GM13977 (cell line): ENCODE data around the gene C2CD4B.

Experiments used
- DNase-seq: peaks from one replicate; pipeline ENCODE4 v3.0.0; 2012; ENCODE audit warnings: low spot score
- CTCF ChIP-seq: IDR thresholded peaks from 2 replicates; pipeline ENCODE4 v1.5.1; 2012; ENCODE audit warnings: mild to moderate bottlenecking, control low read depth; ENCODE audit not compliant: insufficient read depth; ENCODE audit errors: extremely low read depth, missing control alignments
- in situ Hi-C: fragments of 300-500 bp; cut with MboI; formaldehyde crosslinking; loops from one replicate; pipeline ENCODE4 v1.12.0; 2022; ENCODE audit warnings: low sequenced_read_pairs, low pct_unique_long_range_greater_than_20kb, mixed read lengths, inconsistent platforms; ENCODE audit not compliant: unreplicated experiment

C2CD4B gene

GRCh38 chr15:62173215-62173614 lies 8.1 kb upstream of the C2CD4B start:
- TF ChIP-seq CTCF, result no peak
- DNase-seq, result no peak
- in situ Hi-C loops, result no loop called here

DNA sequence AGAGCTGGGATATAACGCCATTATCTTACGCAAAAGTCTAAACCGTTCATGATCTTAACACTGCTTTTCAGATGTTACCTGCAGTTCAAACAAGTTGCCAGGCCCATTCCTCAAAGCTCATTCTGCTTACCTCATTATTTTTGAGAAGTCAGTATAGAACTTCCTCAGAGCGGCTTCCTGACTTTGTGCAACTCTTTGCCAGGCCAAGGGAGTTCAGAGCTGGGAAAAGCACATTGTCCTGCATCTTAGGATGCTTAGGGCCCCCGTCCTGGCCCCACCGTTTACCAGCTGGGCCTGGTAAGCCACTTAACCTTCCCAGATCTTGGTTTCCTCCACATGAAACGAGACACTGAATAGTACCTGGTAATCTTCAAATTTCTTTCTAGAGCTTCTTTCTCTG lies 6.8 kb upstream of the C2CD4B start:
- DNase-seq, result no peak
- no peak for TF ChIP-seq CTCF
- in situ Hi-C loops, result no loop called here

- no peak for DNase-seq
- no peak for TF ChIP-seq CTCF
- in situ Hi-C loops, result no loop called here
Observed at GRCh38 chr15:62165793-62166375, 799 bp upstream of the C2CD4B start.

DNA sequence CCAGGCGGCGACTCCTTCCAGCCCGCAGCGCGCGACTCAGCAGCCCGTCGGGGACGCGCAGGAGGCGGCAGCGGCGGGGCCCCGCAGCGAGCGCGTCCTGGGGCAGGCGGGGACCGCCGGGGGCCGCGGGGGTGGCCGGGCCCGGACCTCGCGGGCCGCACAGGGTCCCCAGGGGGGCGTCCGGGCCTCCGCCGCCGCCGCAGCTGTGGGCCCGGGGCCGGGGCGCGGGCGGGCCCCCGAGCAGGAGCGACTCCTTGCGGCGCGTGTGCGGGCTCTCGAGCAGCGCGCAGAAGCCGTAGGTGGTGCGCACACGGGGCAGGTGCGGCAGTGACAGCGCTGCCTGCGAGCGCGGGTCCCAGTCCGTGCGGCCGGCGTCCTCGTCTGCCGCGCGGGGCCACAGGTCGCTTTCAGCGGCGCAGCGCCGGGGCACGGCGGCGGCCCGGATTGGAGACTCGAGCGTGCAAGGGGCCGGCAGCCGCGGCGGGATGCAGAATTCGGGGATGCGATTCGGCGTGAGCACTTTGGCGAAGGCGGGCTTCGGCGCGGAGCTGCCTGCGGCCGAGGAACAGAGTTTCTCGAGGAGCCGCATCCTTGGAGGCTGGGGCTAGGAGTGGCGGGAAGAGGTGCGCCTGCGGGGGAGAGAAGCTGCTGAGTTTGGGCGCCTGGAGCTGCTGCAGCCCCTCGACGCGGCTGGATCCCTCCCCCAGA lies 535 bp downstream of the C2CD4B start:
- in situ Hi-C loops, result no loop called here
- no peak for DNase-seq
- no peak for TF ChIP-seq CTCF

DNA sequence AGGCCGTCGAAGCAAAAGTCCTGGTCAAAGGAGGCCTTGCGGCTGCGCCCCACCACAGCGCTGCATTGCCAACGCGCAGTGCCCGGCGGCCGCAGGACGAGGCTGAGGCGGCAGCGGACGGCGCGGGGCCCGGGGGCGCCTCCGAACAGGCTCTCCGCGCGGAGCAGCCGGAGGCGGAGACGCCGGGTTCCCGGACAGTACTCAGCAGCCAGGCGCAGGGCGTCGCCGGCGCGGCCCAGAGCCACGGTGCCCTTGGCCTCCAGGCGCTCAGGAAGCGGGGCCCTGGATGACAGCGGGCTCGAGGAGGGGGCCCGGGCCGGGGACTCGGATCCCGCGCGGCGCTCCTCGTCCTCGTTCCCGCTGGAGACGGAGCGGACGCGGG lies 1.1 kb downstream of the C2CD4B start:
- in situ Hi-C loops, result no loop called here
- no peak for DNase-seq
- TF ChIP-seq CTCF, result no peak

DNA sequence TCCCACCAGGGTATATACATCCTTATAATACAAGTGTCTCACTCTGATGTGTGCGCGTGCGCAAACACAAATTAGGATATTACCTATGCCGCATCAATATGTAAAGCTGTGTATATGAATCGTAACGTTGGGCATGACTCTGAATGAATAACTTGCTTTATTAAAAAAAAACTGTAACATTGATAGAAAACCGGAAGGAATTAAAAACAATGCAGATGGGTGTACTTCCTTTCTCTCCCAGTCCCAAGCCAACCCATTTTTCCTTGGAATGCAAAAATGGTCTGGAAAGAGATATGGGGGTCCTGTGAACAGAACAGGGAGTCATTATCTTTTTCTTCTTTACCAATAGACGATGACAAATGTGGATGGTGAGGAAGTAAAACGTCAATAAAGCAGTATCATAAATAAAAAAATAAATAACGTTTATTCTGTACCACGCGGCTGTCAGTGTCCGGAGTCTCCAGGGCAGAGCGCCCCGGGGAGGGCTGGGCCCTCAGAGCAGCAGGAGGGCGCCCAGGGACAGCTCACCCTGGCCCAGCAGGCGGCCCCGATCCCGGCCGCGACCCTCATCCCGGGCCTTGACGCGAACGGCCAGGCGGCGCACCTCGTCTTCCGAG lies 1.6 kb downstream of the C2CD4B start:
- no peak for TF ChIP-seq CTCF
- in situ Hi-C loops, result no loop called here
- DNase-seq, result no peak
